LNCAP (cell line): ENCODE results near the gene PKNOX2.

Experiments
- TF ChIP-seq, protein P1 (sequence below): fragments of 450-650 bp; IDR thresholded peaks from 2 replicates; pipeline ENCODE4 v1.5.1; 2017; ENCODE audit warnings: mild to moderate bottlenecking

The PKNOX2 gene

DNA sequence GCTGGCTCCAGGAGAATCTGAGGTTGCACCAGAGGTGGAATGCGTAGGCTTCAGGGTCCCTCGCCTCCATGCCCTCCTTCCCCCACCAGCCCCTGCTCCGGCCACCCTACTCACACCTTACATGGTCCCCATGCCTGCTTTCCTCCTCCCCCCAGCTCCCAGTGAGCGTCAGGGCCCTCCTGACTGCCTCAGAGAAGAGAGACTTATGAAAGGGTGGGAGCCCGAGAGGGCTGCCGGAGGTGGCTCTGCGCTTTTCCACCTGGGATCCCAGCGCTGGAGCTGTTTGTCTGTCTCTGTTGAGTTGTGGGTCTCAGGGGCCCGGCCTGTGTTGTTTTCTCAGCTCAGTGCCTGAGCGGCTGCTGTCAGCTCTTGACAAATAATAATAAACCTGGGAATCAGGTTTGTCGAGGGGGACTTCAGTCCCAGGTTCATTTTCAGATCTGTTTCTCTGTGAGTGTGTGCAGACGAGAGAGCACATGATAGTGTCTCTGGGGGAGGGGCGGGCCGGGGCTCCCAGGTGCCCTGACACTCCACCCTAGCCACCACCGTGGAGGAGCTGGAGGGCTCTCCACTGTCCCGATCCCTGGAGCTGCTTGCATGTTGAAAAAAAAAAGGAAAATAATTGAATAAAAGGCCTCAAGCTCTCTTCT lies 177.9 kb downstream of the PKNOX2 start:
- TF ChIP-seq, protein P1, sequence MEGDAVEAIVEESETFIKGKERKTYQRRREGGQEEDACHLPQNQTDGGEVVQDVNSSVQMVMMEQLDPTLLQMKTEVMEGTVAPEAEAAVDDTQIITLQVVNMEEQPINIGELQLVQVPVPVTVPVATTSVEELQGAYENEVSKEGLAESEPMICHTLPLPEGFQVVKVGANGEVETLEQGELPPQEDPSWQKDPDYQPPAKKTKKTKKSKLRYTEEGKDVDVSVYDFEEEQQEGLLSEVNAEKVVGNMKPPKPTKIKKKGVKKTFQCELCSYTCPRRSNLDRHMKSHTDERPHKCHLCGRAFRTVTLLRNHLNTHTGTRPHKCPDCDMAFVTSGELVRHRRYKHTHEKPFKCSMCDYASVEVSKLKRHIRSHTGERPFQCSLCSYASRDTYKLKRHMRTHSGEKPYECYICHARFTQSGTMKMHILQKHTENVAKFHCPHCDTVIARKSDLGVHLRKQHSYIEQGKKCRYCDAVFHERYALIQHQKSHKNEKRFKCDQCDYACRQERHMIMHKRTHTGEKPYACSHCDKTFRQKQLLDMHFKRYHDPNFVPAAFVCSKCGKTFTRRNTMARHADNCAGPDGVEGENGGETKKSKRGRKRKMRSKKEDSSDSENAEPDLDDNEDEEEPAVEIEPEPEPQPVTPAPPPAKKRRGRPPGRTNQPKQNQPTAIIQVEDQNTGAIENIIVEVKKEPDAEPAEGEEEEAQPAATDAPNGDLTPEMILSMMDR = no peak

DNA sequence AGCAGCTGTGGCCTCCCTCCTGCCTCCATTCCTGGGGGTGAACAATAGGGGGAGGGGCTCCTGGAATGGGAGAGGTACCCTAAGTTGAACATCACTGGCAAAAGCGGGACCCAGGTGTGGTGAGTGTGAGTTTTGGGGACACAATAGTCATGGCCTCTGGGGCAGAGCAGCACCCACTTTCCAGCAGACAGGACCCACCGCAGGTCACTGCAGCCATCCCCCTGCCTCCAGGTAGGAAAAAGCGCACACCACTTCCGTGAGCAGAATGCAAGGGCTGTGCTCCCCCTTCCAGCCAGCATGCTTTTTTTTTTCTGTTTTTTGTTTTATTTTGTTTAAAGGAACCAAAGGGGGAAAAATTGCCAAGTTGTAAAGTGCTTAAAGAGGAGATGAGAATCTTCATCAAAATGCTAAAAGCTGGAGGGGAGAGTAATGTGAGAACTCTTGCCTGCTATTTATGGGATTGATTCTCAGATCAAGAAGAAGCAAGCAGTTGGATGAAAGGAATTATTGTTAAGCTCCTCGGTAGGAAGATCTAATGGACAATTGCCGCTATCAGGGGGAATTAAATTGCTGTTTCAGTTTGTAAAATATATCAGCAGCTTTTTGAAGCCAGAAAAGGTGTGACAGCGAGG lies 178.7 kb downstream of the PKNOX2 start:
- TF ChIP-seq, protein P1 = no peak

DNA sequence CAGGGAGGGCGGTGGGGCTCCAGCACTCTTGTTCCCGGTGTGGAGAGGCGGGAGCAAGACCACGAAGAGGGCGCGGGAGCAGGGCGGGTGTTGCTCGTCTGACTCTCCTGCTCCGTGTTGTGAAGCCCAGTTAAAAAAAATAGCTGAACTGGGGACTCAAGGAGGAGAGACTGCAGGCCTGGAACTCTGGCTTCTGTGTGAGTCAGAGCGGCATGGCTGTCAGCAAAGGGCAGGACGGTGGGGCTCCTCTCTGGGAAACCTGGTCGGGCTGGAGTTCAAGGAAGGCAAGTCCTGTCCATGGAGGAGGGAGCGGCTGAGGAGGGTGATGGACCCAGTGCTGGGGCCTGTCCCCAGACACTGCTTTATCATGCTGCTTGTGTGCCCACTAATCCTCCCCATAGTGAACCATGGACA lies 179.2 kb downstream of the PKNOX2 start:
- TF ChIP-seq, protein P1 = no peak

DNA sequence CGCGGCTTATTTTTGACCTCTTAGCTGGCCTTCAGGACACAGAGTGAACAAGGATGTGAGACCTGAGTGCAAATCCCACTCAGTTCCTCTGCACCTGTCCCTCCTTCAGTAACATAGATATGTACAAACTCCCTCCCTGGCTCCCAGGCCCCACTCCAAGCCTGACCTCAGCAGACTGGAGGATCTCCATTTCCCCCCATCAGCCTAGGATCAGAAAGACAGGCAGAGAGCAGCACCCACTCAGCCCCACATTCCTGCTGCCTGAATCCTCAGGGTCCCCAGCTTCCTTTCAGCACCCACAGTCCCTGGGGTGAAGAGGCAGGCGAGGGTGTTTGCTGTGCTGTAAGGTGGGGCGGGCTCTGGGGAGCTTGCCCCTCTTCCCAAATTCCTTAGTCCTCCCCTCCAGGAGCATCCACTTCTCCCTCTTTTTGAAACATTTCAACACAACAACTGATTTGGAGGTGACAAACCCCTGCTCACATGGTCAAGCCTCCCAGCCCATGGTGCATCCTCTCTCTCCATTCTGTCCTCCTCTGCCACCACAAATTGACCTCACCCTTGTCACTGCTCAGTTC lies 180.4 kb downstream of the PKNOX2 start:
- TF ChIP-seq, protein P1 = no peak

DNA sequence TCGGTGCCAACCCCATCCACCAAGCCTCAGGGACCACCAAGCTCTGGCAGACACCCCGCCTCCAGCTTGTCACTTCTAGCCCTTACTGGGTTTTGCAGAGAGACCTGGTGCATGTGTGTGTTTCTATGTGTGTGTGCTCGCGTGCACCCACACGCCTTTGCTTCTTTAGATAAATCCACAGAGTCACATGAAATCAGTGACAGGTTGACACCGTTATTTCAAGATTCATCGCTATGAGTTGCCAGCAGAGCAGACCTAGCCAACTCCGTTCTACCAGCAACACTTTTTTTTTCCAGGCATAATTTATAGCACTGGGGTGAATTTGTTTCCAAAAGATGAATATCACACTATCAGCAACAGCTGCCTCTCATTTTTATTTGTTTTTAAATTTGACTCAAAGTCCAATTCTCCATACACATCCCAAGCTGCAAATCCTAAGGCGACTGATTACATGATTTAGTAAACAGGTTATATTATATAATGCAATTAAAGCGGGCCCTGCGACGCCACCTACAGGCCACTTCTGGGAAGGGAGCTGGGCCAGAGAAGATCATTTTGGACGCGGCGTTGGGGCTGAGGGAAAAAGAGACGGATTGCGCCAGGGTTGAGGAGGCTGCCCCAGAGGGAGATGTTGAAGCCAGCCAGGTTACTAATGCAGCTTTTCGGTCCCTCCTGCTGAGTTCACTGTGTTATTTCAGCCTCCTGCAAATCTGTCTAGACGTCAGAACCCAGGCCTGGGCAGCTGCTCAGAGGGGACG lies 181.0 kb downstream of the PKNOX2 start:
- TF ChIP-seq, protein P1 = peak; percentile 94

DNA sequence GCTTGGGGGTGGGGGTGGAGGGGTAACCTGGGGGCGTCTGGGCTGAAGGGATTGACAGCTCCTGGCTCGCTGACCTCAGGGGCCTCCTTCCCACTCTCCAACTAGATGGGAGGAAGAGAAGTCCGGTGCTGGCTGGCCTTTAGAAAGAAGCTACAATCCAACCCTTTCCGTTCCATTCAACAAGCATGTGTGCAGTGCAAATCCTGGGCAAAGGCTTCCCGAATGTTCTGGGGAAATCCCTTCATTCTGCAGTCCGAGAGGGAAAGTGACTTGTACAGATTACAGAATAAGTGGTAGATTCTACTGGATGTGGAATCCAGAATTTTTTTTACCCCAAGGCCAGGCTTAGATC lies 181.6 kb downstream of the PKNOX2 start:
- TF ChIP-seq, protein P1 = no peak

DNA sequence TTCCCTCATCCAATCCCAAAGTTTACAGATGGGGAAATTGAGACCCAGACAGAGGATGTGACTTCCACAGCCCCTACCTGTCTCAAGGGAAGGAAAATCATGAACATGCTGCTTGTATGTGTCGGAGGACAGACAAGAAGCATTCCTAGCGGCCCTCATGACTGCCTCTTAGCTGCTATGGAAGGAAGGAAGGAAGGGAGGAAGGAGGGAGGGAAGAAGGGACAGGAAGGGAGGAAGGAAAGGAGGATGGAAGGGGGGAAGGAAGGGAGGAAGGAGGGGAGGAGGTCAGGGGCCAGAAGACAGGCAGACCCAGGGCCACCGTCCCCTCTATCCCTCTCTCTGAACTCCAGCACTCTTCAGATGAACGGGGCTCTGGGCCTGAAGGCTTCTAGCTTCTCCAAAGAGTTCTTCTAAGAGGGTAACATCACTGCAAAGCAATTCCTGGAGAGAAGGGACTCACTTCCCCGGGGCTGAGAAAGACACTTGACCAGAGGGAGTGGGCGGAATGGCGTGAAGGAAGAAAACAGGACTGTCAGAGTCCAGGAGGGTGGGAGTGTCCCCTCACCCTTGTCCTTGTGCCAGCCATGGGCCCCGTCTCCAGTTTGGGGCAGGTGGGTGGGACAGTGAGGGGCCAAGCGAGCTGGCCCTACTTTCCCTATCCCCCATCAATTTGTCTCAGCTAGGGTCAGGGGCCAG lies 182.2 kb downstream of the PKNOX2 start:
- TF ChIP-seq, protein P1 = no peak
